AG09309 (cell line): ENCODE data around the gene ZNF804A.

ENCODE experiments used
- DNase-seq: peaks from one replicate; pipeline ENCODE4 v3.0.0-alpha.2; 2010; ENCODE audit warnings: low read depth
- H3K4me3 ChIP-seq: 2 replicates; pipeline ENCODE4 v1.5.1; 2011; ENCODE audit warnings: mild to moderate bottlenecking, low read depth, low read length, moderate library complexity; ENCODE audit not compliant: control insufficient read depth
- TF ChIP-seq, protein P1 (sequence below): IDR thresholded peaks from 2 replicates; pipeline ENCODE4 v1.5.1; 2011; ENCODE audit warnings: mild to moderate bottlenecking, low read depth, low read length, inconsistent platforms; ENCODE audit not compliant: insufficient read depth, control insufficient read depth; ENCODE audit errors: missing control alignments

Gene ZNF804A

DNA sequence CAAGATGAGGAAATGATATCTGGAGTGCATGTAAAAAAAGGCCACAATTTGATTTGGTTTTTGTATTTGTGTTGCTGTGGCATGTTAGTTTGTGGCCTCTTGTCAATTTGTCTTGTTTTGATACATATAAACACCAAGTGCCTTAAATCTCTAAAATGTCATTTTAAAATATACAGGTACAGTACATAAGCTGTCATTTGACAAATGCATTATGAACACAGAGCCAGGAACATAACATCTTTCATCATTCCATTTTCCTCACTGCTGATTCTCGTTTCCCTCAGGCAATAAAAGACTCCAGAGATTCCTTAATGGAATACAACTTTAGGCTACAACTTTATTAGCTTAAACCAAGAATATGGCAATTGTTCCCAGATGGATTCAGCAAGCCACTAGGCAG lies 217.5 kb downstream of the ZNF804A start:
- no peak for DNase-seq
- TF ChIP-seq, protein P1, sequence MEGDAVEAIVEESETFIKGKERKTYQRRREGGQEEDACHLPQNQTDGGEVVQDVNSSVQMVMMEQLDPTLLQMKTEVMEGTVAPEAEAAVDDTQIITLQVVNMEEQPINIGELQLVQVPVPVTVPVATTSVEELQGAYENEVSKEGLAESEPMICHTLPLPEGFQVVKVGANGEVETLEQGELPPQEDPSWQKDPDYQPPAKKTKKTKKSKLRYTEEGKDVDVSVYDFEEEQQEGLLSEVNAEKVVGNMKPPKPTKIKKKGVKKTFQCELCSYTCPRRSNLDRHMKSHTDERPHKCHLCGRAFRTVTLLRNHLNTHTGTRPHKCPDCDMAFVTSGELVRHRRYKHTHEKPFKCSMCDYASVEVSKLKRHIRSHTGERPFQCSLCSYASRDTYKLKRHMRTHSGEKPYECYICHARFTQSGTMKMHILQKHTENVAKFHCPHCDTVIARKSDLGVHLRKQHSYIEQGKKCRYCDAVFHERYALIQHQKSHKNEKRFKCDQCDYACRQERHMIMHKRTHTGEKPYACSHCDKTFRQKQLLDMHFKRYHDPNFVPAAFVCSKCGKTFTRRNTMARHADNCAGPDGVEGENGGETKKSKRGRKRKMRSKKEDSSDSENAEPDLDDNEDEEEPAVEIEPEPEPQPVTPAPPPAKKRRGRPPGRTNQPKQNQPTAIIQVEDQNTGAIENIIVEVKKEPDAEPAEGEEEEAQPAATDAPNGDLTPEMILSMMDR = no peak
- H3K4me3 ChIP-seq = no peak overlapping the region

DNA sequence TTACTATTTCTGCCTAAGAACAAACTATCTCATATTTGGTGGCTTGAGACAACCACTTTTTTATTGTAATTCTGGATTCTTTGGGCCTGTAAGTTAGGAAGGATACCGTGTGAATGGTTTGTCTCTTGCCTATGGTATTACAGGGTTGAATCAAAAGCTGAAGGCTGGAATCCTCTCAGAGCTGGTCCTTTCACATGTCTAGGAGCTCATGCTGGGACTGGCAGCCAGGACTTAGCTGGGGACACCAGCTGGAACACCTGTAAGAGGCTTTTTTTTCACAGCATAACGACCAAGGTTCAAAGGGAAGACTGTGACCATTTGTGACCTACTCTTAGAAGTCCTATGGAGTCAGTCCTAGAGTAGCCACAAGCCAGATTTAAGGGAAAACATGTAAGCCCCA lies 226.3 kb downstream of the ZNF804A start:
- no peak for DNase-seq
- no peak overlapping the region for H3K4me3 ChIP-seq
- TF ChIP-seq, protein P1 = no peak

GRCh38 chr2:184830531-184830930 lies 232.2 kb downstream of the ZNF804A start:
- TF ChIP-seq, protein P1 = no peak
- no peak for DNase-seq
- no peak overlapping the region for H3K4me3 ChIP-seq

- DNase-seq = no peak
- TF ChIP-seq, protein P1 = no peak
- no peak overlapping the region for H3K4me3 ChIP-seq
Measured at GRCh38 chr2:184834699-184835397, 236.5 kb downstream of the ZNF804A start.

DNA sequence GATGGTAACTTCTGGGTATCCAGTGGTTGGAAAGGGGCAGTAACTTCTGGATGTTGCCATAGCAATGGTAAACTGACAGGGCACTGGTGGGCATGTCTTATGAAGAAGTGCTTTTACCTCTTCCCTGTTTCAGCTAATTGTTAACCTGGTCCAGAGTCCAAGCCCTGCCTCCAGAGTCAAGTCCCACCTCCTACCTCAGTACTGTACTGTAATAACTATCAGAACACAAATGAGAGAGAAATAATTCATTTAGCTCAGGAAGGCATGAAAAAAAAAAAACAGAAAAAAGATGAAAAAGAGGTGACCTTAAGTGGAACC lies 237.0 kb downstream of the ZNF804A start:
- TF ChIP-seq, protein P1 = no peak
- H3K4me3 ChIP-seq = no peak overlapping the region
- no peak for DNase-seq

DNA sequence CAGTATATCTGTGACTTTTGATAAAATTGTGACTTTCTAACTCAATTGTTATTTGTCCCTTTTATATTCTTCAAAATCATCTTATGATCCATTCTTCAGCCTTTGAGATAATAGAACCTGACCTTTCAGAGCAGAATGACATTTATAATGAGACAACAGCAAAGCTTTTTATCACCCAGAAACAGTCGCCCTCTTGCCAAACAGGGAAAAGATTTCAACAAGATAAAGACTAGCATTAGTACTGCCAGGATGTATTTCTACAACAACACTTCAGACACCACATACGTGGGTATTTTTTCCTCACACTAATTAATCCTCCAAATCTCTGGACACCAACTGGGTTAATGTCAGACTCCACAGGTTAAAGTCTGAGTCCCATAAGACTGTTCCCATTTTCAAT lies 249.0 kb downstream of the ZNF804A start:
- H3K4me3 ChIP-seq = no peak overlapping the region
- TF ChIP-seq, protein P1 = no peak
- no peak for DNase-seq
